Measurements from ENCODE around the gene FSTL4. TPM values are rescaled to one million over a fixed set of nuclear protein-coding genes. Genes with fewer than 3 reads are reported as not detected.

FSTL4 gene
- total RNA-seq, 1 experiment from 2014 or later, result not detected

- H3K4me1 Mint-ChIP-seq (ENCODE audit: low read depth, unreplicated experiment), result no peaks in the 10 kb centered on the region
- no peaks in the 10 kb centered on the region for H3K9me3 Mint-ChIP-seq (ENCODE audit: low read depth, unreplicated experiment)
- intact Hi-C loops (cut with micrococcal nuclease; ENCODE audit: unreplicated experiment), result no loop called here
- H3K27me3 Mint-ChIP-seq (ENCODE audit: unreplicated experiment), result peaks cover 100% of the 10 kb centered on the region
- no peak overlapping the region for H3K4me3 Mint-ChIP-seq (ENCODE audit: low read depth, unreplicated experiment)
- no peak overlapping the region for H3K27ac Mint-ChIP-seq (ENCODE audit: unreplicated experiment)
- CTCF ChIA-PET, result interaction anchor here (0.9 kb wide), 1 partner anchor 9 kb away, joined by 4 read pairs; no protein-coding TSS in a partner anchor
- BruUV-seq (replicated peaks), result no TSS peak
- TF ChIP-seq, protein P1, sequence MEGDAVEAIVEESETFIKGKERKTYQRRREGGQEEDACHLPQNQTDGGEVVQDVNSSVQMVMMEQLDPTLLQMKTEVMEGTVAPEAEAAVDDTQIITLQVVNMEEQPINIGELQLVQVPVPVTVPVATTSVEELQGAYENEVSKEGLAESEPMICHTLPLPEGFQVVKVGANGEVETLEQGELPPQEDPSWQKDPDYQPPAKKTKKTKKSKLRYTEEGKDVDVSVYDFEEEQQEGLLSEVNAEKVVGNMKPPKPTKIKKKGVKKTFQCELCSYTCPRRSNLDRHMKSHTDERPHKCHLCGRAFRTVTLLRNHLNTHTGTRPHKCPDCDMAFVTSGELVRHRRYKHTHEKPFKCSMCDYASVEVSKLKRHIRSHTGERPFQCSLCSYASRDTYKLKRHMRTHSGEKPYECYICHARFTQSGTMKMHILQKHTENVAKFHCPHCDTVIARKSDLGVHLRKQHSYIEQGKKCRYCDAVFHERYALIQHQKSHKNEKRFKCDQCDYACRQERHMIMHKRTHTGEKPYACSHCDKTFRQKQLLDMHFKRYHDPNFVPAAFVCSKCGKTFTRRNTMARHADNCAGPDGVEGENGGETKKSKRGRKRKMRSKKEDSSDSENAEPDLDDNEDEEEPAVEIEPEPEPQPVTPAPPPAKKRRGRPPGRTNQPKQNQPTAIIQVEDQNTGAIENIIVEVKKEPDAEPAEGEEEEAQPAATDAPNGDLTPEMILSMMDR (IDR thresholded peaks at IDR 0.05; ENCODE audit: unreplicated experiment), result no peak
- DNase-seq, result no peak
- H3K36me3 Mint-ChIP-seq (ENCODE audit: insufficient read depth, unreplicated experiment), result no peaks in the 10 kb centered on the region
Measured at GRCh38 chr5:133599044-133599443, 13.3 kb downstream of the FSTL4 start.

DNA sequence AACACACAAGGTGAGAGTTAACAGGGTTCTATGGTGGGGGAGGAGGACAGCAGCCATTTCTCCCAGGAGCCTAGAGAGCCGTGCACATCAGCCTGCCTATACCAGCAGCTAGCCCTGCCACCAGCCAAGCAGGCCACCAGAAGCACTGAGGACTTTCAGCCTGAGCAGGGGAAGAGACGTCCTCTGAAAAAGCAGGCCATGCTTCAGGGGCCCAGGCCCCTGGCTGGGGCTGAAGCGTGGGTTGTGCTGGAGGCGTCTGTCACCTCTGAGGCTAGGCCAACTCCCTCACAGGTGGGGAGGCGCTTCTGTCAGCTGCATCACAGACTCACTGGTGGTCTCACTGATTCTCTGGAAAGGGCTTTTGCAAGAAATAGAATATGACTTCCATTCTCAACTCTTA, 16.3 kb downstream of the FSTL4 start:
- Mint-ChIP-seq H3K36me3 (ENCODE audit: insufficient read depth, unreplicated experiment) (no peaks in the 10 kb centered on the region), H3K9me3 (ENCODE audit: low read depth, unreplicated experiment) (no peaks in the 10 kb centered on the region), H3K27me3 (ENCODE audit: unreplicated experiment) (peaks cover 98% of the 10 kb centered on the region), H3K4me1 (ENCODE audit: low read depth, unreplicated experiment) (no peaks in the 10 kb centered on the region), H3K4me3 (ENCODE audit: low read depth, unreplicated experiment) (no peak overlapping the region), H3K27ac (ENCODE audit: unreplicated experiment) (no peak overlapping the region)
- DNase-seq, result no peak
- intact Hi-C loops (cut with micrococcal nuclease; ENCODE audit: unreplicated experiment), result no loop called here
- TF ChIP-seq, protein P1 (IDR thresholded peaks at IDR 0.05; ENCODE audit: unreplicated experiment), result no peak
- no TSS peak for BruUV-seq (replicated peaks)
- CTCF ChIA-PET, result no interaction called here

DNA sequence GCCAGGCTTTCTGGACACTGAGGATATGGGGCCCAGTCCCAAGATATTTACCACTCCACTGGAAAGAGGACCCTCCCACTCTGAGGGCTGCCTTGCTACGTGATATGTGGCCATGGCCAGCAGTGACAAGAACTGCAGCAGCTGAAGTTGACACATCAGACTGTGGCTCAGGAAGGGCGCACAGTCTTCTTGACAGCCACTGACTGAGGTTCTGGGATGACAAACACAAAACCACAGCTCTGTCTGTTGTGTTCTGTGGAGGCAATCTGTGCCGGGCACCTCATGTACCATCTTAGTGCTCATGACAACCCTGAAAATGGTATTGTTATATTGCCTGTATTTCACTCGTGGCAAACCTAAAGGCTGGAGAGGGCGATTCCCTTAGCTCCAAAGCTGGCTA, 16.9 kb downstream of the FSTL4 start:
- intact Hi-C loops (cut with micrococcal nuclease; ENCODE audit: unreplicated experiment), result no loop called here
- Mint-ChIP-seq H3K27me3 (ENCODE audit: unreplicated experiment) (peaks cover 98% of the 10 kb centered on the region), H3K27ac (ENCODE audit: unreplicated experiment) (no peak overlapping the region), H3K4me3 (ENCODE audit: low read depth, unreplicated experiment) (no peak overlapping the region), H3K9me3 (ENCODE audit: low read depth, unreplicated experiment) (no peaks in the 10 kb centered on the region), H3K36me3 (ENCODE audit: insufficient read depth, unreplicated experiment) (no peaks in the 10 kb centered on the region), H3K4me1 (ENCODE audit: low read depth, unreplicated experiment) (no peaks in the 10 kb centered on the region)
- no peak for DNase-seq
- CTCF ChIA-PET, result no interaction called here
- TF ChIP-seq, protein P1 (IDR thresholded peaks at IDR 0.05; ENCODE audit: unreplicated experiment), result no peak
- BruUV-seq (replicated peaks), result no TSS peak

DNA sequence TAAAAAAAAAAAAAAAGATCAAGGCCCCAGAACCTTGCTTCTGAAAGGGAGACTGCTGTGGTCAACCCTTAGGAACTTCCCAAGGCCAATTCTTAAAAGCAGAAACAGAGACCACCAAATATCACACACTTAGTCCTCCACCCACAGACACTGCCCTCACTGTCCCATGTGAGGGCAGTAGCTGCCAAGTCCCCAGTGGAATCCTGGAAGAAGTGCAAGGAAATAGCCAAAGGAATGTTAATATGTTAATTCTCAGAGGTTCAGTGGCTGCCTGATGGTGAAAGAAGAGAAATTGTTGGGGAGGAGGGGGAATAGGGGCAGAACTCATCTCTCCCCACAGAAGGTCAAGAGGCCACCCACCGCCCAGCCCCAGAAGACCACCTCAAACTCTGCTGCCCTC, 23.1 kb downstream of the FSTL4 start:
- DNase-seq, result no peak
- H3K4me1 Mint-ChIP-seq (ENCODE audit: low read depth, unreplicated experiment), result no peaks in the 10 kb centered on the region
- no TSS peak for BruUV-seq (replicated peaks)
- CTCF ChIA-PET, result no interaction called here
- intact Hi-C loops (cut with micrococcal nuclease; ENCODE audit: unreplicated experiment), result no loop called here
- no peak overlapping the region for H3K4me3 Mint-ChIP-seq (ENCODE audit: low read depth, unreplicated experiment)
- no peaks in the 10 kb centered on the region for H3K9me3 Mint-ChIP-seq (ENCODE audit: low read depth, unreplicated experiment)
- no peaks in the 10 kb centered on the region for H3K36me3 Mint-ChIP-seq (ENCODE audit: insufficient read depth, unreplicated experiment)
- H3K27ac Mint-ChIP-seq (ENCODE audit: unreplicated experiment), result no peak overlapping the region
- peaks cover 46% of the 10 kb centered on the region for H3K27me3 Mint-ChIP-seq (ENCODE audit: unreplicated experiment)
- TF ChIP-seq, protein P1 (IDR thresholded peaks at IDR 0.05; ENCODE audit: unreplicated experiment), result no peak
